ENCODE measurements around the gene CCL3. TPM values are rescaled to one million over a fixed set of nuclear protein-coding genes. Genes with fewer than 3 reads are reported as not detected.

The CCL3 gene
- total RNA-seq, 2 experiments from 2014 or later, result 3.7 to 4.1 TPM

DNA sequence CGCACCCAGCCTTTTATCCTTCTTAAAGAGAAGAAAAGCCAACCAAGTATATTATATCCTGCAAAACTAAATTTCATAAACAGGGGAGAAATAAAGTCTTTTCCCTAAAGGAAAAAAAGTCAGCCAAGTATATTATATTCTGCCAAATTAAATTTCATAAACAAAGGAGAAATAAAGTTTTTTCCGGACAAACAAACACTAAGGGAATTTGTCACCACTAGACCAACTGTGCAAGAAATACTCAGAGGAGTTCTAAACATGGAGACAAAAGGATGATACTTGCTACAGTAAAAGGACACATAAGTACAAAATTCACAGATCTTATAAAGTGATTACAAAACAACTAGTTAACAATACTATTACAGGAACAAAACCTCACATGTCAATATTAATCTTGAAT, 40.3 kb downstream of the CCL3 start:
- Mint-ChIP-seq H3K9me3 (peaks cover 16% of the 10 kb centered on the region), H3K4me1 (no peaks in the 10 kb centered on the region), H3K36me3 (ENCODE audit: low read depth) (no peaks in the 10 kb centered on the region), H3K27me3 (peaks cover 46% of the 10 kb centered on the region), H3K4me3 (no peak overlapping the region), H3K27ac (no peak overlapping the region)
- ChIA-PET CTCF (no interaction called here), POLR2A (no interaction called here)
- DNase-seq, result no peak

DNA sequence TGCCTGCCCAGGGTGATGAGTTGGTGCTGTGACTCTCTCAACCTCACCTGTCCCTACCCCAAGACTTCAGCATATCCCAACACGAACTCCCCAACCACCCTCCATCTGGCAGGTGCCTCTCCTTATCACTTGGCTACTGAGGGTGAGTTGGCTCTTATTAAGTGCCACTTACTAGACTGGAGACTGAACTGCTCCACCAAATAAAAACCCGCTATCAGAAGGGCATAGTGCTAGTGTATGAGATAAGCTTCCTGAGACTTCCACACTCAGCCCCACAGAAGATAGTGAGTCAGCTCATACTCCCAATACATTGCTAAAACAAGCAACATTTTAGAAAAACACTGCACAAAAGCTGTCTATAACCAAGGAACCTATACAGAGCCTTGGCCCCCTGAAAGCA, 41.9 kb downstream of the CCL3 start:
- ChIA-PET CTCF (interaction anchor here (1.9 kb wide), 1 partner anchor 17 kb away, joined by 5 read pairs; no protein-coding TSS in a partner anchor), POLR2A (no interaction called here)
- no peak overlapping the region for H3K4me3 Mint-ChIP-seq
- peaks cover 42% of the 10 kb centered on the region for H3K27me3 Mint-ChIP-seq
- no peaks in the 10 kb centered on the region for H3K36me3 Mint-ChIP-seq (ENCODE audit: low read depth)
- peaks cover 16% of the 10 kb centered on the region for H3K9me3 Mint-ChIP-seq
- H3K27ac Mint-ChIP-seq, result no peak overlapping the region
- no peaks in the 10 kb centered on the region for H3K4me1 Mint-ChIP-seq
- no peak for DNase-seq

Other genes with a start within 250 kb of the CCL3 start
- gene HEATR9, start 221.3 kb downstream of the CCL3 start, total RNA-seq, result under 1 TPM; 0.17 to 0.27 TPM
- gene CCL5, start 209.8 kb downstream of the CCL3 start, total RNA-seq, result 10 to 100 TPM; 68.7 to 81.3 TPM
- gene RDM1, start 159.4 kb downstream of the CCL3 start, total RNA-seq, result 1 to 10 TPM; 7.0 to 7.9 TPM
- gene LYZL6, start 146.4 kb downstream of the CCL3 start, total RNA-seq, result not detected
- gene CCL16, start 108.6 kb downstream of the CCL3 start, total RNA-seq, result not detected
- not detected for gene CCL14, start 103.4 kb downstream of the CCL3 start, total RNA-seq
- not detected for gene CCL15, start 88.6 kb downstream of the CCL3 start, total RNA-seq
- not detected for gene CCL23, start 72.2 kb downstream of the CCL3 start, total RNA-seq
- gene CCL18, start 25.9 kb downstream of the CCL3 start, total RNA-seq, result not detected
- 1 to 10 TPM; 2.8 to 3.9 TPM for gene CCL4, start 13.7 kb upstream of the CCL3 start, total RNA-seq
- 1 to 10 TPM; 2.4 to 3.3 TPM for gene TBC1D3B, start 86.5 kb upstream of the CCL3 start, total RNA-seq
- not detected for gene CCL3L1, start 106.6 kb upstream of the CCL3 start, total RNA-seq
- not detected for gene CCL4L2, start 120.9 kb upstream of the CCL3 start, total RNA-seq
- gene TBC1D3I, start 174.4 kb upstream of the CCL3 start, total RNA-seq, result under 1 TPM; 0.72 to 0.96 TPM
- not detected for gene TBC1D3G, start 233.7 kb upstream of the CCL3 start, total RNA-seq